CD4-positive, alpha-beta T cell (primary cell): ENCODE results near the gene LSM6. TPM values are rescaled to one million over a fixed set of nuclear protein-coding genes. Genes with fewer than 3 reads are reported as not detected.

Experiments used
- ATAC-seq: fragments of 200-7000 bp; cut with Tn5 transposase; one replicate; pipeline ENCODE4 v1.10.0; 2022; ENCODE audit warnings: mild to moderate bottlenecking; ENCODE audit not compliant: poor library complexity
- CTCF ChIA-PET: fragments of 350-600 bp; sonication (Branson Sonifier 250); formaldehyde crosslinking; loops from one replicate; lab custom pipeline; 2021; ENCODE audit warnings: antibody characterized with exemption, inconsistent platforms; lab: Charles Lee
- POLR2A ChIA-PET: fragments of 350-600 bp; sonication (Branson Sonifier 250); formaldehyde crosslinking; loops from one replicate; lab custom pipeline; 2021; ENCODE audit warnings: antibody characterized with exemption, inconsistent platforms; lab: Charles Lee
- DNase-seq, 14 experiments: peaks; one replicate each; pipeline ENCODE4 v3.0.0-alpha.2; 2013 to 2020; ENCODE audit warnings: mixed read lengths in 2 of 14
- H3K27ac ChIP-seq, 2 donors: one replicate each; pipeline versions ENCODE4 v1.5.1 to v1.7.0; 2013; ENCODE audit warnings: low read length in 2 of 2, low read depth in 1 of 2, mild to moderate bottlenecking in 1 of 2
- H3K27me3 ChIP-seq, 2 experiments: 1 replicate in 1 of 2; 2 replicates in 1 of 2; pipeline versions ENCODE4 v1.6.1 to v1.7.0; 2013; ENCODE audit warnings: low read length in 2 of 2, control low read depth in 1 of 2, mild to moderate bottlenecking in 1 of 2, moderate library complexity in 1 of 2; ENCODE audit not compliant: insufficient read depth in 2 of 2, control insufficient read depth in 1 of 2
- H3K36me3 ChIP-seq: one replicate; pipeline ENCODE4 v1.6.1; 2013; ENCODE audit warnings: low read length, control low read depth; ENCODE audit not compliant: insufficient read depth
- H3K4me1 ChIP-seq: one replicate; pipeline ENCODE4 v1.6.1; 2013; ENCODE audit warnings: low read length, control low read depth; ENCODE audit not compliant: insufficient read depth
- H3K4me3 ChIP-seq: one replicate; pipeline ENCODE4 v1.5.1; 2013; ENCODE audit warnings: mild to moderate bottlenecking, low read length, moderate library complexity
- H3K9me3 ChIP-seq, 2 experiments: 1 replicate in 1 of 2; 2 replicates in 1 of 2; pipeline versions ENCODE4 v1.6.1 to v1.7.0; 2013; ENCODE audit warnings: low read length in 2 of 2, mild to moderate bottlenecking in 2 of 2, control low read depth in 1 of 2, moderate library complexity in 1 of 2; ENCODE audit not compliant: control insufficient read depth in 1 of 2, insufficient read depth in 1 of 2
- H3K27ac Mint-ChIP-seq: one replicate; pipeline ENCODE4 v1.8.0; 2020; ENCODE audit warnings: mixed read lengths
- H3K27me3 Mint-ChIP-seq: one replicate; pipeline ENCODE4 v1.8.0; 2021; ENCODE audit warnings: mixed read lengths
- H3K36me3 Mint-ChIP-seq: one replicate; pipeline ENCODE4 v1.8.0; 2021; ENCODE audit warnings: low read depth, mixed read lengths
- H3K4me1 Mint-ChIP-seq: one replicate; pipeline ENCODE4 v1.8.0; 2021; ENCODE audit warnings: low read depth, mixed read lengths
- H3K4me3 Mint-ChIP-seq: one replicate; pipeline ENCODE4 v1.8.0; 2020; ENCODE audit warnings: mild to moderate bottlenecking, mixed read lengths
- H3K9me3 Mint-ChIP-seq: one replicate; pipeline ENCODE4 v1.8.0; 2020; ENCODE audit warnings: mixed read lengths
- intact Hi-C, 2 experiments: fragments of 100-400 bp; cut with DNase I in 1 of 2; cut with micrococcal nuclease in 1 of 2; formaldehyde crosslinking; loops; one replicate each; pipeline versions ENCODE4 v1.15.1 to v1.9.0; 2023 to 2025; cut with DNase I, micrococcal nuclease
- total RNA-seq, 174 experiments: library from RNA in 2 of 174; stranded (reverse) in 2 of 174; gene quantifications; one replicate each; pipeline ENCODE4 v1.2.3 and lab custom pipeline; 2021 to 2026
- TF ChIP-seq, protein P1 (sequence below): fragments of 200-600 bp; IDR thresholded peaks from one replicate; pipeline ENCODE4 v1.8.0; 2022; ENCODE audit warnings: antibody characterized with exemption, mild to moderate bottlenecking

The LSM6 gene
- total RNA-seq, 2 experiments from 2014 or later = 33.8 to 34.2 TPM

DNA sequence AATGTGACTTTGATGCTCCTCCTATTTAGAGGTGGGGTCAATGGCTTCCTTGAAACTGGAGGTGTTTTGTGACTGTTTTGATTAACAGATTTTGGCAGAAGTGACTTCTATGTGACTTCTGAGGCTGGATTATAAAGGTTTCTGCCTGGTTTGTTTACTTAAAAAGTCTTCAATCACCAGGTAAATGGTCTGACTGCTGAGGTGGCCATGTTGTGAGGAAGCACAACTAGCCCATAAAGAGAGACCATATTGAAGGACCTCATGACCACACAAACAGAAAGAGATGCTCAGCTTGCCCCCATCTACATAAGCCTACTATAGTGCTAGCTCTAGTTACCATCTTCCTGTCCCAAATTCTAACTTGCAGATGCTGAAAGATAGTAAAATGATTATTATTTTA, 14.3 kb upstream of the LSM6 start:
- no peak for ATAC-seq
- no peaks in the 10 kb centered on the region for H3K4me1 ChIP-seq
- intact Hi-C loops = no loop called here

DNA sequence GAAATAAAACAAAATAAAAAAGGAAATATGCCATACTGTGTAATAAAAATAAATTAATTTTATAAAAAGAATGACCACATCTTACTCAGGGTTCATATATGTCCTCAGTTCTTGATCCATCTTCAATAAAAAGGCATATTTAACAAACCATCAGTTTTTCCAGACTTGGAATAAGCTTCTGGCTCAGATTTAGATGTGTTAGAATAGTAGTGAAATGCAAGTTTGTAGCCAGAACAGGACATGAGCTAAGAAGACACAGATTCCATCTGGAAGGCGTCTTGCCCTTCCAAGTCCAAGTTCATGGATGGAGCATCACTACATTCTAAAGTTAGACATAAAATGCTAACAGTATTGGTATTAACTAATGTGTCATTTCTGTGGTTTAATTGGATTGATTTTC, 10.3 kb upstream of the LSM6 start:
- no peak for DNase-seq
- ATAC-seq = no peak
- no peaks in the 10 kb centered on the region for H3K36me3 ChIP-seq
- TF ChIP-seq, protein P1, sequence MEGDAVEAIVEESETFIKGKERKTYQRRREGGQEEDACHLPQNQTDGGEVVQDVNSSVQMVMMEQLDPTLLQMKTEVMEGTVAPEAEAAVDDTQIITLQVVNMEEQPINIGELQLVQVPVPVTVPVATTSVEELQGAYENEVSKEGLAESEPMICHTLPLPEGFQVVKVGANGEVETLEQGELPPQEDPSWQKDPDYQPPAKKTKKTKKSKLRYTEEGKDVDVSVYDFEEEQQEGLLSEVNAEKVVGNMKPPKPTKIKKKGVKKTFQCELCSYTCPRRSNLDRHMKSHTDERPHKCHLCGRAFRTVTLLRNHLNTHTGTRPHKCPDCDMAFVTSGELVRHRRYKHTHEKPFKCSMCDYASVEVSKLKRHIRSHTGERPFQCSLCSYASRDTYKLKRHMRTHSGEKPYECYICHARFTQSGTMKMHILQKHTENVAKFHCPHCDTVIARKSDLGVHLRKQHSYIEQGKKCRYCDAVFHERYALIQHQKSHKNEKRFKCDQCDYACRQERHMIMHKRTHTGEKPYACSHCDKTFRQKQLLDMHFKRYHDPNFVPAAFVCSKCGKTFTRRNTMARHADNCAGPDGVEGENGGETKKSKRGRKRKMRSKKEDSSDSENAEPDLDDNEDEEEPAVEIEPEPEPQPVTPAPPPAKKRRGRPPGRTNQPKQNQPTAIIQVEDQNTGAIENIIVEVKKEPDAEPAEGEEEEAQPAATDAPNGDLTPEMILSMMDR = no peak
- Mint-ChIP-seq H3K4me3 (no peak overlapping the region), H3K4me1 (no peaks in the 10 kb centered on the region), H3K9me3 (peaks cover 7% of the 10 kb centered on the region), H3K36me3 (no peaks in the 10 kb centered on the region), H3K27ac (no peak overlapping the region), H3K27me3 (peaks cover 20% of the 10 kb centered on the region)
- CTCF ChIA-PET = no interaction called here
- H3K4me1 ChIP-seq = no peaks in the 10 kb centered on the region
- no peaks in the 10 kb centered on the region for H3K27me3 ChIP-seq
- H3K9me3 ChIP-seq = peaks cover 0 to 14% of the 10 kb centered on the region in 2 experiments
- POLR2A ChIA-PET = no interaction called here
- no peak overlapping the region for H3K4me3 ChIP-seq
- intact Hi-C loops = no loop called here
- H3K27ac ChIP-seq = no peak overlapping the region

More for the DNA sequence above, 14.3 kb upstream of the LSM6 start:
- ChIA-PET CTCF (no interaction called here), POLR2A (no interaction called here)
- DNase-seq = no peak
- no peak overlapping the region for H3K4me3 ChIP-seq
- Mint-ChIP-seq H3K27ac (no peak overlapping the region), H3K9me3 (peaks cover 7% of the 10 kb centered on the region), H3K36me3 (no peaks in the 10 kb centered on the region), H3K4me1 (no peaks in the 10 kb centered on the region), H3K4me3 (no peak overlapping the region), H3K27me3 (peaks cover 38% of the 10 kb centered on the region)
- H3K27me3 ChIP-seq = peaks cover 0 to 6% of the 10 kb centered on the region in 2 experiments
- no peaks in the 10 kb centered on the region for H3K36me3 ChIP-seq
- H3K27ac ChIP-seq = no peak overlapping the region
- peaks cover 4 to 14% of the 10 kb centered on the region in 2 experiments for H3K9me3 ChIP-seq
- TF ChIP-seq, protein P1 = no peak

GRCh38 chr4:146165840-146166239, 9.7 kb upstream of the LSM6 start:
- CTCF ChIA-PET = no interaction called here
- intact Hi-C loops = no loop called here
- no peak overlapping the region for H3K27ac ChIP-seq

More at GRCh38 chr4:146165840-146166239, 9.7 kb upstream of the LSM6 start:
- Mint-ChIP-seq H3K9me3 (peaks cover 3% of the 10 kb centered on the region), H3K27ac (no peak overlapping the region), H3K27me3 (peaks cover 15% of the 10 kb centered on the region), H3K4me3 (no peak overlapping the region), H3K36me3 (no peaks in the 10 kb centered on the region), H3K4me1 (no peaks in the 10 kb centered on the region)
- H3K27me3 ChIP-seq = no peaks in the 10 kb centered on the region
- ATAC-seq (no peak), DNase-seq (no peak)
- H3K4me3 ChIP-seq = no peak overlapping the region
- POLR2A ChIA-PET = no interaction called here
- peaks cover 0 to 14% of the 10 kb centered on the region in 2 experiments for H3K9me3 ChIP-seq
- no peaks in the 10 kb centered on the region for H3K4me1 ChIP-seq
- no peaks in the 10 kb centered on the region for H3K36me3 ChIP-seq
- TF ChIP-seq, protein P1 = no peak
